HG03103 (cell line): ENCODE measurements around the gene SPTBN2.
"Not testable (repeated sequence)": the region's sequence is repeated elsewhere in the genome, so short reads cannot be mapped to it uniquely, and the experiment has no call there.

Source experiments
- ATAC-seq: cut with Tn5 transposase; IDR thresholded peaks from one replicate; pipeline ENCODE4 v1.9.1; 2021; ENCODE audit warnings: low read depth; ENCODE audit not compliant: unreplicated experiment

Gene SPTBN2

DNA sequence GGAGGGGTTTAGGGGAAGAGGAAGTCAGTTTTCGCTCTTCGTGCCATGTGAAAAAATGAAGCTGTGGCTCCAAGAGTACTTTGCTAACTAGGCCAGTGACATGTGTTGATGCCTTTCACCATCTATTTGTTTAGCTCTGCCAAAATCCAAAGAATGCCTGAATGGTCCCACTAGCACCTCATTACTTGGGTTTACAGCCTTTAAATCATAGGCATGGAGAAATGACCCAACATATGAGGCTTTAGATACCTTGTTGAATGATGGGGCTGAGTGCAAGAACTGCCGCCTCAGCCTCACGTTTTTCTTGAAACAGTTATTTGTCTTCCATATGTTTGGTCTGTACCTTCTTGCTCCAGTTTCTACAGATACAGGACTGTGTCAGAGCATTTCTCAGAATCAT is 82.2 kb downstream of the SPTBN2 start:
- no peak for ATAC-seq

DNA sequence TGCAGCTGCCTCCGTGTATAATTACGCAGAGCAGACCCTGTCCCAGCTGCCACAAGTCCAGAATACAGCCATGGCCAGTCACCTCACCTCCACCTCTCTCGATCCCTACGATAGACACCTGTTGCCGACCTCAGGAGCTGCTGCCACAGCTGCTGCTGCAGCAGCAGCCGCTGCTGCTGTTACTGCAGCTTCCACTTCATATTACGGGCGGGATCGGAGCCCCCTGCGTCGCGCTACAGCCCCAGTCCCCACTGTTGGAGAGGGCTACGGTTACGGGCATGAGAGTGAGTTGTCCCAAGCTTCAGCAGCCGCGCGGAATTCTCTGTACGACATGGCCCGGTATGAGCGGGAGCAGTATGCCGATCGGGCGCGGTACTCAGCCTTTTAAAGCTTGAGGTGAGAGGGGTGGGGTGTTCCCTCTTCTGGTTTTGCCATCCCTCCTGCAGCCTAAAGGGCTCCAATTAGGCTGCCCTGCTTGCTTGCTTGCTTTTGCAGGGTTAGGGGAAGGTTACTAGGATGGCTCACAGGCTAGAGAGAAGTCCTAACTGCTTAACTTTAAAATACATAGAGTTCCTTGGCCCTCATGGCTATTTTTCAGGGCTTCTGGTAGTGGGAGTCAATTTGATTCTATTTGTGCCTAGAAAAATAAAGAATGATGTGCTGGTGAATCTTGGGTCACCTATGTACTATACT is 85.1 kb downstream of the SPTBN2 start:
- ATAC-seq = no peak

DNA sequence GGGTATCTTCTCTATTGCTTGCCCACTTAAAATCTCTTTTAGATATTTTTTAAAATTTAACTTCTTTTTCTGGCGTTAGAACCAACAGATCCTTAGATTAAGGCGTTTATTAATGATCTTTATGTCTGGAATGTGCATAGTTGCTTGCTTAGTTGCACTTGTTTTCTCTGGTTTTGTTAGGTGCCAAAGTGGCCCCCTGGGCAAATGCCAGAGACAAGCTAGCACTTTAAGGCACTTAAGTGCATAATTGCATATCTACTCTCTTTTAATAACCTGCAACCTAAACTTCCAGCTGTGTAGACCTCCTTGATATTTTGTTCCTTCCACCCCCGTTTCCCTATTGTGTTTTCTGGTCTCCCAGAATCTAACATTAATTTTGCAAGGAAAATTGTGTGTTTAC is 87.2 kb downstream of the SPTBN2 start:
- ATAC-seq = no peak

DNA sequence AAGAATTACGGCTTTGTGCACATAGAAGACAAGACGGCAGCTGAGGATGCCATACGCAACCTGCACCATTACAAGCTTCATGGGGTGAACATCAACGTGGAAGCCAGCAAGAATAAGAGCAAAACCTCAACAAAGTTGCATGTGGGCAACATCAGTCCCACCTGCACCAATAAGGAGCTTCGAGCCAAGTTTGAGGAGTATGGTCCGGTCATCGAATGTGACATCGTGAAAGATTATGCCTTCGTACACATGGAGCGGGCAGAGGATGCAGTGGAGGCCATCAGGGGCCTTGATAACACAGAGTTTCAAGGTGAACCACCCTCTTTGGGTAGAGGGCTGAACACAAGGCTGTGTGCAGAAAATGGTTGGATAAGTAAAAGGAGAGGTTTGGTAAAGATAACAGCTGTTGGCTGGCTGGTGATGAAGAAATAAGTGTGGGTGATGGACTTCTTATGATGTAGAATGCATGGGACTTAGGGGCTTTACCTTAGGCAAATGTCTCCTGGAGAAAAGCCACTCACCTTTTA is 89.1 kb downstream of the SPTBN2 start:
- ATAC-seq = not testable (repeated sequence)

DNA sequence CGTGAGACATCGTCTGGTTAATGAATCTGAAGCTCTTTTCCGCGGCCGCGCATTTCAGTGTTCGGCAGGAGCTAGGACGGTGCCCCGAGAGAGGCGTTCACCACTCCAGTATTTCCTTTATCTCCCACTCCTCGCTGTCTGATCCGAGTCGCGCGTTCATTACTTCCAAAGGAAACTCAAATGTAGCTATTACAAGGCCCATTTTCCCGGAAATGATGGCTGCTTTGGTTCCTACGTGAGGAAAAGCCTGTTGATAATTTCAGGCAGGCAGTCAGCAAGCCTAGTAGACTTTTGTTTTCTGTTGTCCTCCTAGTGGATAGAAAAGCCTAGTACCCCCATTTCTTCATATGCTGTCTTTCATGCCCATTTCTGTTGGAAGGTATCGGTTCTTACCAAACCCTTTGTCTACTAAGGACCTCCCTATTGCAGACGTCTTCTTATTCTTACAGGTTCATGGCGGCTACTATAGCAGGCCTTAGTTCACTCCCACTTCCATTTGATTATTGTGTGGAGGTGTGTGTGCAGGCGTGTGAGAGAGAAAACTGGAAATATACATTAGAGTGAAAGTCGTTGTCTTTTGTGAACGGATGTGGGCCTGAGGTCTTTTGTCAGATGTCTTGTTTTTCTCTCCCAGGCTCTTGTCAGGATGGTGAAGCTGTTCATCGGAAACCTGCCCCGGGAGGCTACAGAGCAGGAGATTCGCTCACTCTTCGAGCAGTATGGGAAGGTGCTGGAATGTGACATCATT is 89.8 kb downstream of the SPTBN2 start:
- ATAC-seq = no peak

DNA sequence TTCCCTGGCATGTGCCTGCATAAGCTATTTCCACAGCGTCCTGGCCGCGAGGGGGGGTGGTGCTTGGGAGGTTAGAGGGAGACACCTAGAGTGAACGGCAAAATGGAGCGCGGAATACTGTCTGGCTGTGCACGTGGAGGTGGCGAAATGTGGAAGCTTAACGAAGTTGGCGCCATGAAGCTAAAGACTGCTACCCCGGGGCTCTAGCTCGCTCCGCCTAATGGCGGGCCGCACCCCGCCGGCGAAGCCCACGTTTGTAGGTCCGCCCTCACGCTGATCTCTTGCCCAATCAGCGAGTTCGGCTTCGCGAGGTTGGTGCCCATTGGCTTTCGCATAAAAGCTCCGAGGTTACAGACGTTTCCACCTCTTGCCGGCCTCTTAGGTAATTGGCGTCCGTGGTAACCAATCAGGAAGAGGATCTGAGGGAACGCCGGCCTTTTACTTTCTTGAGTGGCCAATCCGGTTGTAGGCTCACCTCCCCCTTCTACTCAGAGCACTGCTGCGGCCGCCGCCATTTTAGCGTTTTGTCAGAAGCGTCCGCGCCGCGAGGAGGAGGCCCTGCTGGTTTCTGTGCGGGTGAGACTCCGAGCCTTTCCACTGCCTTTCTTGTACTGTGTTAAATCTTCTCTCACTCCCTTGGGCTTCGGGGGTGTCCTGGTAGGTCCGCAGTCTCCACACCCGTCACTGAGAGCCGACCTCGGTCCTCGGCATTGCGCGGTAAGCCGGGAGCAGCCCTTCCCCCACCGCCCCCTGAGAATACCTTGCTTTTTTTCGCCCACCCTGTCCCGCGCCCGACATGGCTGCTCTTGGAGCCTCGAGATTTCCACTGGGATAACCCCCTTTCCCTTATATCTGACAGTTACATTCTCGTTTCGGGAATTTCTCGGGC is 90.6 kb downstream of the SPTBN2 start, which contains the start of gene RBM4:
Gene RBM4 (plus strand): TSS at position 527 of the 889 bp plus-strand sequence. CDS start 1,009 bp downstream, outside the sequence.
- peak; percentile 92 for ATAC-seq

DNA sequence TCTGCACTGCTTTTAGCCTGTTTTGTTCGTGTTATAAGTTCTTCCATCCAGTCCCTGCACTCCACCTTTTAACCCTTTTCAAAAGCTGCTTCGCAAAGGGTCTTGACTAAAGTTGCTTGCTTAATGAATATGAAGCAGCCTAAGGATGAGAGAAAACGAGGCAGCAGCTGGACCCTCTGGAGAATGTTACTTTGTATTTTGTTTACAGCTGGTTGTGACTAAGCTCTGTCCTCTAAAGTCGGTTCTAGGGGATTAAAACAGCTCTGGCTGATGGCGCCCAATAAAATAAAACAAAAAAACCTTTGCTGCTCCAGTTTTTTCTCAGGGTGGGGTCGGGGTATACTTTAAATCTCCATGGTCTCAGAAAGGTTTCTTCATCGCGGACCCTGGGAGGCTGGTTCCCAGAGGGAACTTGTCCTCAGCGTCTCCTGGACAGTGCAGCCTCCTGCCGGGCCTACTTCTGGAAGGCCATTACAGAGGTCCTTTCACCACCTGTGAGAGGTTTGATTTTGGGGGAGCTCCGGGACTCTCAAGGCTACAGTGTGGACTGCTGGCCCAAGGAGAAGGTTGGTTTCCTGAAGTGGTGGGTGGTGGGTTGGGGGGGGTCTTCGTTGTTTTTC is 91.3 kb downstream of the SPTBN2 start:
- no peak for ATAC-seq

DNA sequence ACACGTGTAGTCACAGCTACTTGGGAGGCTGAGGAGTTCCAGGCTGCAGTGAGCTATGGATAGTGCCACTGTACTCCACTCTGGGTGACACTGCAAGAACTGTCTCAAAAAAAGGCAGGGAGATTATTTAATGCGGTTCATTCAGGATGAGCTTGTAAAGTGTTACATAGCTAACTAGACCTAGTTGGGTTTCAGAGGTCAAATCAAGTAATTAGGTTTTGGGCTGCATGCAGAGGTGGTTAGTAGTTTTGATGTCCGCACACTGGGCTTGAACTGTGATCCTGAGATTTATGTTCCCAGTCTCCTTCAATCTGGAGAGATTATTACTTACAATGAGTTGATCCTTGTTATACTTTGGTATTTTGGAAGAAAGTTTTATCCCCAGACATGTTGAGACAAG is 92.6 kb downstream of the SPTBN2 start:
- no peak for ATAC-seq
